ENCODE measurements around the gene GMFB. TPM values are rescaled to one million over a fixed set of nuclear protein-coding genes. Genes with fewer than 3 reads are reported as not detected.

Gene GMFB
- total and polyA plus RNA-seq, 8 donors, result 5.4 to 21.7 (median 13.2) TPM

GRCh38 chr14:54453252-54453651, 35.5 kb downstream of the GMFB start:
- intact Hi-C loops (cut with DNase I), result no loop called here
- H3K4me1 ChIP-seq, result no peaks in the 10 kb centered on the region
- ATAC-seq (no peak), FAIRE-seq (no peak), DNase-seq (no peak)
- H3K27ac ChIP-seq, result no peak overlapping the region
- no peaks in the 10 kb centered on the region for H3K36me3 ChIP-seq
- 82 to 99% methylated on average over 3 of the region's 3 CpGs for WGBS, 2 donors
- no peak for TF ChIP-seq CTCF (IDR thresholded peaks at IDR 0.05)
- H3K27me3 ChIP-seq, result peaks cover 0 to 50% (median 11%) of the 10 kb centered on the region in 4 donors
- H3K4me3 ChIP-seq, result no peak overlapping the region
- no peaks in the 10 kb centered on the region for H3K9me3 ChIP-seq

GRCh38 chr14:54451961-54452360, 36.8 kb downstream of the GMFB start:
- no peak for TF ChIP-seq CTCF (IDR thresholded peaks at IDR 0.05)
- FAIRE-seq, result no peak
- no peak for DNase-seq
- no peaks in the 10 kb centered on the region for H3K4me1 ChIP-seq
- 75 to 88% methylated on average over 3 of the region's 3 CpGs for WGBS, 2 donors
- no peak overlapping the region for H3K27ac ChIP-seq
- peaks cover 0 to 54% (median 11%) of the 10 kb centered on the region in 4 donors for H3K27me3 ChIP-seq
- H3K9me3 ChIP-seq, result no peaks in the 10 kb centered on the region
- no peak overlapping the region for H3K4me3 ChIP-seq
- intact Hi-C loops (cut with DNase I), result no loop called here
- no peak for ATAC-seq
- no peaks in the 10 kb centered on the region for H3K36me3 ChIP-seq

DNA sequence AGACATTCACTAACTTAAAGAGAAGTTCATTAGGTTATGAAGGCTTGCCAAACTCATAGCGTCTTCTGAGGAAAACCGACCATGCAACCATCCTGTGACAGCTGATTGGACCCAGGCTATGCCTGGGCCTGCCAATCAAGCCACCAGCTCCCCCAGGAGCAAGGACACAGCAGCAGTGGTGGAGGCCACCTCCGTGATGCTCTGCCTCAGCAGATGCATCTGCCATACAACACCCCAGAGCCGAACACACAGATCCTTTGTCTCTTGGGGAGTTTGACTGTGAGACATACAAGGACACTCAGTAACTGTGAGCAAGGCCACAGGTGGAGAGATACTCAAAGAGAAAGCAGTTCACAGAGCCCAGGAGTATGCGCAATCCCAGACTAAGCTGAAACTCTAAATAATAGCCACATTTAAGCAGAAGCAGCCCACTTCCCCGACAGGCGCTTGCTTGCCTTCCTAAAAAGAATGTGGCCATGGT, 37.6 kb downstream of the GMFB start:
- no peak for TF ChIP-seq CTCF (IDR thresholded peaks at IDR 0.05)
- no peak for DNase-seq
- FAIRE-seq, result no peak
- Histone ChIP-seq H3K27ac (no peak overlapping the region), H3K36me3 (no peaks in the 10 kb centered on the region), H3K4me1 (no peaks in the 10 kb centered on the region), H3K27me3 (peaks cover 0 to 46% (median 11%) of the 10 kb centered on the region in 4 donors), H3K9me3 (no peaks in the 10 kb centered on the region), H3K4me3 (no peak overlapping the region)
- no peak for ATAC-seq
- intact Hi-C loops (cut with DNase I), result no loop called here
- WGBS, 2 donors, result 88 to 89% methylated on average over 7 of the region's 7 CpGs

DNA sequence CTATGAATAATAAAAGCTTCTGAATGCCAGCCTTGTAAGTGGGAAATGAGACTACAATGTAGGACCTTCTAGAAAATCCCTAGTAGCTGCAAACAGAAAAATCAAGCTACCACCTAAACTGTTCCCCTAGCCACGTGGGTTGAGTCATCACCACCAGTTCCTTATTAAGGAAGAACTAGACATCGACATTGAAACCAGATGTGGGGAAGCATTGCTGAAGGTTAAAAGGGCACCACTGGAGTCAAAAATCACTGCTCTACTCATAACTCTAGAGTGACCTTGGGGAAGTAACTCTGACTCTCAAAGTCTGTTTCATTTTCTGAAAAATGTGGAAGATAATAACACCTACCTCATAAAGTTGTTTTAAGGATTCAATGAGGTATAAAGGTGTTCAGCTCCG, 38.2 kb downstream of the GMFB start:
- DNase-seq (no peak), FAIRE-seq (no peak), ATAC-seq (peak in 2 of 4 donors; percentile 46 to 61)
- no peak overlapping the region for H3K4me3 ChIP-seq
- WGBS, 2 donors, result 63 to 75% methylated on average over 3 of the region's 3 CpGs
- no peaks in the 10 kb centered on the region for H3K36me3 ChIP-seq
- H3K27me3 ChIP-seq, result peaks cover 0 to 46% (median 10%) of the 10 kb centered on the region in 4 donors
- no peak overlapping the region for H3K27ac ChIP-seq
- no peaks in the 10 kb centered on the region for H3K4me1 ChIP-seq
- intact Hi-C loops (cut with DNase I), result no loop called here
- no peaks in the 10 kb centered on the region for H3K9me3 ChIP-seq
- TF ChIP-seq CTCF (IDR thresholded peaks at IDR 0.05), result no peak

DNA sequence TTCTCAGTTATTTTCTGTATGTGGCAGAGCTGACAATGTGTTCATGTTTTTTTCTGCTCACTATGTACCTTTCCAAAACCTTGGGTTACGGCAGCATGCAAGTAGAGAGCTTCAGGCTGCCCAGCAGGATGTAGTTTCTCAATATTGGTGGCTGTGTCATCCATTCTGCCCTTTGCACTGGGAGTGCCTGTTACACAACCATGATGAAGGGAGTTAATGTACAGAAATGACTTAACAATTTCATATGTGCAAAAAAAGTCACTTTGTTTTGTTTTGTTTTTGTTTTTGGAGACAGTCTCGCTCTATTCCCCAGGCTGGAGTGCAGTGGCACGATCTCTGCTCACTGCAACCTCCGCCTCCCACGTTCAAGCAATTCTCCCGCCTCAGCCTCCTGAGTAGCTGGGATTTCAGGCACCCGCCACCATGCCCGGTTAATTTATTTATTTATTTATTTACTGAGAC, 41.5 kb downstream of the GMFB start:
- no peak overlapping the region for H3K4me3 ChIP-seq
- no peak for FAIRE-seq

More for the DNA sequence above, 41.5 kb downstream of the GMFB start:
- Histone ChIP-seq H3K36me3 (no peaks in the 10 kb centered on the region), H3K9me3 (no peaks in the 10 kb centered on the region), H3K4me1 (no peaks in the 10 kb centered on the region), H3K27me3 (peaks cover 0 to 23% (median 4%) of the 10 kb centered on the region in 4 donors), H3K27ac (no peak overlapping the region)
- TF ChIP-seq CTCF (IDR thresholded peaks at IDR 0.05), result no peak
- ATAC-seq, result peak in 3 of 4 donors; percentile 46 to 67 (median 47)
- WGBS, 2 donors, result 84 to 93% methylated on average over 8 of the region's 8 CpGs
- DNase-seq, result no peak
- intact Hi-C loops (cut with DNase I), result no loop called here
